GM18508 (cell line): ENCODE data around the gene WDR1.

Source experiments
- ATAC-seq: cut with Tn5 transposase; IDR thresholded peaks from one replicate; pipeline ENCODE4 v1.9.1; 2021; ENCODE audit warnings: moderate number of reproducible peaks; ENCODE audit not compliant: insufficient read depth, unreplicated experiment

WDR1 gene

GRCh38 chr4:10050261-10050661 lies 66.3 kb downstream of the WDR1 start:
- no peak for ATAC-seq

GRCh38 chr4:10048941-10049697 lies 67.5 kb downstream of the WDR1 start:
- ATAC-seq = no peak

- no peak for ATAC-seq
Measured at GRCh38 chr4:10047967-10048366, 68.6 kb downstream of the WDR1 start.

- ATAC-seq = no peak
Measured at GRCh38 chr4:10046471-10046870, 70.1 kb downstream of the WDR1 start.

- no peak for ATAC-seq
Measured at GRCh38 chr4:10045481-10045880, 71.1 kb downstream of the WDR1 start.

- ATAC-seq = no peak
Measured at GRCh38 chr4:10041036-10041435, 75.6 kb downstream of the WDR1 start.

GRCh38 chr4:10040049-10040892 lies 76.3 kb downstream of the WDR1 start:
- no peak for ATAC-seq

- no peak for ATAC-seq
Measured at GRCh38 chr4:10036807-10037342, 79.7 kb downstream of the WDR1 start.

- ATAC-seq = no peak
Measured at GRCh38 chr4:10035130-10035529, 81.5 kb downstream of the WDR1 start.

GRCh38 chr4:10034612-10035104 lies 81.9 kb downstream of the WDR1 start:
- ATAC-seq = no peak

GRCh38 chr4:10034136-10034535 lies 82.5 kb downstream of the WDR1 start:
- no peak for ATAC-seq

GRCh38 chr4:10033191-10033881 lies 83.3 kb downstream of the WDR1 start:
- no peak for ATAC-seq

GRCh38 chr4:10032625-10033024 lies 84.0 kb downstream of the WDR1 start:
- ATAC-seq = no peak

GRCh38 chr4:10031668-10032590 lies 84.7 kb downstream of the WDR1 start:
- ATAC-seq = no peak

- ATAC-seq = no peak
Measured at GRCh38 chr4:10030972-10031667, 85.5 kb downstream of the WDR1 start.

- no peak for ATAC-seq
Measured at GRCh38 chr4:10029403-10029802, 87.2 kb downstream of the WDR1 start.

- ATAC-seq = no peak
Measured at GRCh38 chr4:10028910-10029309, 87.7 kb downstream of the WDR1 start.

- no peak for ATAC-seq
Measured at GRCh38 chr4:10026485-10026884, 90.1 kb downstream of the WDR1 start.

- no peak for ATAC-seq
Measured at GRCh38 chr4:10025230-10025806, 91.3 kb downstream of the WDR1 start.
